Endothelial cell of umbilical vein (primary cell): Measurements from ENCODE around the gene CABLES1. TPM values are rescaled to one million over a fixed set of nuclear protein-coding genes. Genes with fewer than 3 reads are reported as not detected.

Source experiments
- BruUV-seq: library from RNA; stranded (reverse); fragments of 400-500 nt; replicated peaks from 2 replicates; lab custom pipeline; 2021; lab: Mats Ljungman, UMichigan
- CTCF ChIA-PET: fragments of 300-600, 350-600 bp; sonication (Branson Sonifier 250); formaldehyde crosslinking; loops from one replicate; lab custom pipeline; 2021; ENCODE audit warnings: antibody characterized with exemption, inconsistent platforms; lab: Charles Lee
- POLR2A ChIA-PET: fragments of 300-600, 350-600 bp; sonication (Branson Sonifier 250); formaldehyde crosslinking; loops from one replicate; lab custom pipeline; 2021; ENCODE audit warnings: antibody characterized with exemption, inconsistent platforms; lab: Charles Lee
- DNase-seq: peaks from one replicate; pipeline ENCODE4 v3.0.0-alpha.2; 2011; ENCODE audit warnings: low read depth, low spot score
- FAIRE-seq: peaks from 2 replicates; lab custom pipeline; 2011; peaks lifted over from hg19 to GRCh38; lab: Jason Lieb, UNC
- H2AFZ ChIP-seq: 2 replicates; pipeline ENCODE4 v1.6.0; 2012; ENCODE audit warnings: low read depth, low read length, control low read depth, inconsistent platforms
- H3K27ac ChIP-seq: 2 replicates; pipeline ENCODE4 v1.5.1; 2011; ENCODE audit warnings: low read depth, mild to moderate bottlenecking, control low read depth, low read length, moderate library complexity; ENCODE audit not compliant: insufficient read depth
- H3K27me3 ChIP-seq, 2 experiments: 2 replicates each; pipeline versions ENCODE4 v1.6.0 to v1.6.1; 2011; ENCODE audit warnings: low read length in 2 of 2, mixed read lengths in 1 of 2; ENCODE audit not compliant: control insufficient read depth in 2 of 2, insufficient read depth in 2 of 2
- H3K36me3 ChIP-seq, 2 experiments: 2 replicates in 1 of 2; 3 replicates in 1 of 2; pipeline ENCODE4 v1.5.1; 2011; ENCODE audit warnings: low read length in 2 of 2, mild to moderate bottlenecking in 1 of 2, moderate library complexity in 1 of 2; ENCODE audit not compliant: control insufficient read depth in 2 of 2, insufficient read depth in 2 of 2; ENCODE audit errors: extremely low read depth in 1 of 2
- H3K4me1 ChIP-seq: 3 replicates; pipeline ENCODE4 v1.5.1; 2011; ENCODE audit warnings: mild to moderate bottlenecking, low read length; ENCODE audit not compliant: control insufficient read depth, insufficient read depth; ENCODE audit errors: extremely low read depth
- H3K4me2 ChIP-seq: 2 replicates; pipeline ENCODE4 v1.6.1; 2011; ENCODE audit warnings: low read length, control low read depth, mixed read lengths; ENCODE audit not compliant: insufficient read depth
- H3K4me3 ChIP-seq, 3 experiments: fragments of 200-600 bp in 1 of 3; sonication (generic), shearing (Covaris generic) in 1 of 3; replicated peaks in 1 of 3; 2 replicates each; pipeline ENCODE4 v1.5.1; 2011 to 2016; ENCODE audit warnings: control low read depth in 3 of 3, low read length in 3 of 3, mild to moderate bottlenecking in 2 of 3, inconsistent platforms in 1 of 3, low read depth in 1 of 3, moderate library complexity in 1 of 3; ENCODE audit not compliant: insufficient read depth in 1 of 3
- H3K79me2 ChIP-seq: 2 replicates; pipeline ENCODE4 v1.6.0; 2012; ENCODE audit warnings: low read length, inconsistent platforms; ENCODE audit not compliant: control insufficient read depth, insufficient read depth
- H3K9ac ChIP-seq: replicated peaks from 2 replicates; pipeline ENCODE3; 2011; ENCODE audit warnings: low read length, control low read depth; ENCODE audit not compliant: insufficient read depth; ENCODE audit errors: extremely low read depth
- H3K9me1 ChIP-seq: replicated peaks from 3 replicates; pipeline ENCODE4 v1.6.0; 2011; ENCODE audit warnings: mild to moderate bottlenecking, low read length; ENCODE audit not compliant: control insufficient read depth, insufficient read depth; ENCODE audit errors: extremely low read depth
- H3K9me3 ChIP-seq: replicated peaks from 2 replicates; pipeline ENCODE4 v1.5.1; 2012; ENCODE audit warnings: low read length, inconsistent platforms; ENCODE audit not compliant: control insufficient read depth, insufficient read depth
- H4K20me1 ChIP-seq: replicated peaks from 2 replicates; pipeline ENCODE3; 2011; ENCODE audit warnings: mild to moderate bottlenecking, low read length; ENCODE audit not compliant: control insufficient read depth, insufficient read depth; ENCODE audit errors: extremely low read depth
- CTCF ChIP-seq, 2 donors: IDR thresholded peaks; 1 replicate in 1 of 2; 2 replicates in 1 of 2; pipeline ENCODE4 v1.5.1; 2011; ENCODE audit warnings: low read length in 2 of 2, mild to moderate bottlenecking in 2 of 2, moderate library complexity in 2 of 2, control low read depth in 1 of 2, inconsistent platforms in 1 of 2, low read depth in 1 of 2; ENCODE audit not compliant: insufficient read depth in 1 of 2; ENCODE audit errors: extremely low read depth in 1 of 2
- EZH2 ChIP-seq: IDR thresholded peaks from 2 replicates; pipeline ENCODE4 v1.6.1; 2012; ENCODE audit warnings: borderline replicate concordance, low read depth, mild to moderate bottlenecking, moderate library complexity, low read length, inconsistent platforms; ENCODE audit not compliant: severe bottlenecking
- FOS ChIP-seq: IDR thresholded peaks from 2 replicates; pipeline ENCODE4 v1.6.1; 2011; ENCODE audit warnings: mild to moderate bottlenecking, low read length, moderate library complexity, borderline replicate concordance; ENCODE audit not compliant: insufficient read depth
- GATA2 ChIP-seq: IDR thresholded peaks from 2 replicates; pipeline ENCODE4 v1.7.0; 2011; ENCODE audit warnings: low read depth, mild to moderate bottlenecking, moderate library complexity, mixed read lengths, low read length; ENCODE audit not compliant: insufficient read length, insufficient read depth
- JUN ChIP-seq: IDR thresholded peaks from 2 replicates; pipeline ENCODE4 v1.6.1; 2011; ENCODE audit warnings: borderline replicate concordance, low read depth; ENCODE audit not compliant: insufficient read length, insufficient read depth
- MAX ChIP-seq: IDR thresholded peaks from 2 replicates; pipeline ENCODE4 v1.6.1; 2011; ENCODE audit not compliant: insufficient read depth, insufficient read length
- MYC ChIP-seq: IDR thresholded peaks from one replicate; pipeline ENCODE4 v1.6.1; 2011; ENCODE audit warnings: mild to moderate bottlenecking, low read depth, low read length
- POLR2A ChIP-seq: IDR thresholded peaks from 2 replicates; pipeline ENCODE4 v1.6.1; 2012; ENCODE audit warnings: low read depth, mild to moderate bottlenecking, control low read depth, low read length
- POLR2AphosphoS5 ChIP-seq: IDR thresholded peaks from 2 replicates; pipeline ENCODE4 v1.6.1; 2012; ENCODE audit warnings: low read depth, mild to moderate bottlenecking, control low read depth, low read length, moderate library complexity; ENCODE audit not compliant: insufficient read depth
- dilution Hi-C: fragments of 300-500 bp; cut with MboI; formaldehyde crosslinking; loops from one replicate; pipeline ENCODE4 v1.15.0; 2019; ENCODE audit warnings: low sequenced_read_pairs; ENCODE audit not compliant: extremely low pct_ligation_motif_present
- intact Hi-C: fragments of 100-400 bp; cut with micrococcal nuclease; formaldehyde crosslinking; loops from one replicate; pipeline ENCODE4 v1.10.0; 2022
- polyA plus RNA-seq, 4 experiments: library from polyadenylated mRNA; depleted of rRNA in 3 of 4; stranded (reverse) in 3 of 4; unstranded in 1 of 4; fragments of >200 nt; gene quantifications; 2 replicates each; pipeline versions ENCODE4 v1.2.1 to v1.2.3, GENCODE V29; 2011 to 2012; ENCODE audit warnings: missing spikeins in 1 of 4
- total RNA-seq: library from RNA; stranded (reverse); gene quantifications from 2 replicates; pipeline ENCODE4 v1.2.3, GENCODE V29; 2021

CABLES1 gene
- total and polyA plus RNA-seq, 2 donors (not counting 3 experiments of a cell fraction or from before 2014, with no cell fraction given): 40.2 to 71.1 TPM

GRCh38 chr18:23211146-23211545 lies 75.9 kb downstream of the CABLES1 start:
- no TSS peak for BruUV-seq
- Histone ChIP-seq H3K9ac (no peak overlapping the region), H2AFZ (no peak overlapping the region), H3K27me3 (no peaks in the 10 kb centered on the region), H4K20me1 (no peaks in the 10 kb centered on the region), H3K4me1 (no peaks in the 10 kb centered on the region), H3K9me3 (no peaks in the 10 kb centered on the region), H3K27ac (no peak overlapping the region), H3K9me1 (no peaks in the 10 kb centered on the region), H3K36me3 (peaks cover 11 to 44% of the 10 kb centered on the region in 2 experiments), H3K4me3 (no peak overlapping the region), H3K4me2 (no peak overlapping the region), H3K79me2 (no peaks in the 10 kb centered on the region)
- DNase-seq (no peak), FAIRE-seq (no peak)
- ChIA-PET CTCF (interaction anchor here (1.7 kb wide), 1 partner anchor 180 kb away, joined by 3 read pairs; no protein-coding TSS in a partner anchor), POLR2A (interaction anchor here (0.6 kb wide), 1 partner anchor 15 kb away, joined by 4 read pairs; no protein-coding TSS in a partner anchor)
- intact Hi-C loops (no loop called here), dilution Hi-C loops (no loop called here)
- TF ChIP-seq MAX (no peak), MYC (no peak), POLR2AphosphoS5 (no peak), POLR2A (no peak), FOS (no peak), GATA2 (no peak)

GRCh38 chr18:23212161-23212560 lies 76.9 kb downstream of the CABLES1 start:
- intact Hi-C loops: no loop called here
- dilution Hi-C loops: no loop called here
- Histone ChIP-seq H2AFZ (no peak overlapping the region), H3K27me3 (no peaks in the 10 kb centered on the region), H3K36me3 (peaks cover 11 to 44% of the 10 kb centered on the region in 2 experiments), H3K4me1 (no peaks in the 10 kb centered on the region), H3K79me2 (no peaks in the 10 kb centered on the region), H4K20me1 (no peaks in the 10 kb centered on the region), H3K4me3 (no peak overlapping the region), H3K27ac (no peak overlapping the region), H3K9me3 (no peaks in the 10 kb centered on the region), H3K4me2 (no peak overlapping the region), H3K9me1 (no peaks in the 10 kb centered on the region), H3K9ac (no peak overlapping the region)
- BruUV-seq: no TSS peak
- POLR2A ChIA-PET: no interaction called here
- TF ChIP-seq MYC: no peak
- no peak for TF ChIP-seq FOS
- no peak for TF ChIP-seq MAX
- TF ChIP-seq GATA2: no peak
- TF ChIP-seq POLR2AphosphoS5: no peak
- TF ChIP-seq CTCF (IDR thresholded peaks at IDR 0.05; ENCODE audit: extremely low read depth in 1 of 2, insufficient read depth in 1 of 2, low read depth in 1 of 2, low read length in 2 of 2): no peak
- no peak for TF ChIP-seq JUN
- no peak for TF ChIP-seq EZH2
- TF ChIP-seq POLR2A: no peak
- FAIRE-seq (no peak), DNase-seq (no peak)
- CTCF ChIA-PET: interaction anchor here (1.7 to 1.8 kb wide), 2 partner anchors 10 to 181 kb away, joined by 3 to 4 read pairs; no protein-coding TSS in a partner anchor
